Measurements from ENCODE around the gene FAF1.

FAF1 gene

DNA sequence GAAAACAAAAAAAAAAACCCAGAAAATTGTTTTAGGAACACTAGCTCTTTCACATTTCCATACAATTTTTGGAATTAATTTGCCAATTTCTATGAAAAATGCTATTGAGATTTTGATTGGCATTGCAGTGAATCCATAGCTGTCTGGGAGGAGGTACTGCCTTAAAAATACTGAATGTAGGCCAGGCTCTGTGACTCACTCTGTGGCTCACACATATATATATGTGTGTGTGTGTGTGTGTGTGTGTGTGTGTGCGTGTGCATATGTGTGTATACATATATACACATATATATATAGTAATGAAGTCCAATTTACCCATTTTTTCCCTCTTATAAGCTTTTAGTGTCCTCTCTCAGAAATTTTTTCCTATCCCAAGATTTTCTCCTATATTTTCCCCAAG is 322.6 kb downstream of the FAF1 start:
- in situ Hi-C loops (cut with MboI; ENCODE audit: low pct_unique_long_range_greater_than_20kb, low sequenced_read_pairs, unreplicated experiment) = no loop called here
- TF ChIP-seq, protein P1, sequence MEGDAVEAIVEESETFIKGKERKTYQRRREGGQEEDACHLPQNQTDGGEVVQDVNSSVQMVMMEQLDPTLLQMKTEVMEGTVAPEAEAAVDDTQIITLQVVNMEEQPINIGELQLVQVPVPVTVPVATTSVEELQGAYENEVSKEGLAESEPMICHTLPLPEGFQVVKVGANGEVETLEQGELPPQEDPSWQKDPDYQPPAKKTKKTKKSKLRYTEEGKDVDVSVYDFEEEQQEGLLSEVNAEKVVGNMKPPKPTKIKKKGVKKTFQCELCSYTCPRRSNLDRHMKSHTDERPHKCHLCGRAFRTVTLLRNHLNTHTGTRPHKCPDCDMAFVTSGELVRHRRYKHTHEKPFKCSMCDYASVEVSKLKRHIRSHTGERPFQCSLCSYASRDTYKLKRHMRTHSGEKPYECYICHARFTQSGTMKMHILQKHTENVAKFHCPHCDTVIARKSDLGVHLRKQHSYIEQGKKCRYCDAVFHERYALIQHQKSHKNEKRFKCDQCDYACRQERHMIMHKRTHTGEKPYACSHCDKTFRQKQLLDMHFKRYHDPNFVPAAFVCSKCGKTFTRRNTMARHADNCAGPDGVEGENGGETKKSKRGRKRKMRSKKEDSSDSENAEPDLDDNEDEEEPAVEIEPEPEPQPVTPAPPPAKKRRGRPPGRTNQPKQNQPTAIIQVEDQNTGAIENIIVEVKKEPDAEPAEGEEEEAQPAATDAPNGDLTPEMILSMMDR (IDR thresholded peaks at IDR 0.05; ENCODE audit: extremely low read depth, insufficient read depth, missing control alignments) = no peak
- no peak for DNase-seq (ENCODE audit: low spot score)

DNA sequence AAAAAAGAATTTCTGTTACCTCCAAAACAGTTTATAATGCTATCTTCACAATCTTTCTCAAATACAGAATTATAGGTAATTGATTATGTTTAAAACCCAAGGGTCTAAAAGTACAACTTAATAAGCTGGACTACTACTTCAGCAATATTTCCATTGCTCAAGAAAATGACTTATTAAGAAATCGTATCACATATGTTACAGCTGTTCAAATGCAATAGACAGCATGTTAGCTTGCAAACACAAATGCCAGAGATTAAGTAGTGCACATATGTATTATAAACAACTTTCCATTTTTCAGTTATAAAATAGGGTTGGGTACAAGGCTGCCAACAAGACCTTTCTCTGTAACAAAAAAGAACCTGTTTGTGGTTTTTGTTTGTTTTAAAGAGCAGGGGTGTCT is 325.8 kb downstream of the FAF1 start:
- no peak for DNase-seq (ENCODE audit: low spot score)
- in situ Hi-C loops (cut with MboI; ENCODE audit: low pct_unique_long_range_greater_than_20kb, low sequenced_read_pairs, unreplicated experiment) = no loop called here
- TF ChIP-seq, protein P1 (IDR thresholded peaks at IDR 0.05; ENCODE audit: extremely low read depth, insufficient read depth, missing control alignments) = no peak

DNA sequence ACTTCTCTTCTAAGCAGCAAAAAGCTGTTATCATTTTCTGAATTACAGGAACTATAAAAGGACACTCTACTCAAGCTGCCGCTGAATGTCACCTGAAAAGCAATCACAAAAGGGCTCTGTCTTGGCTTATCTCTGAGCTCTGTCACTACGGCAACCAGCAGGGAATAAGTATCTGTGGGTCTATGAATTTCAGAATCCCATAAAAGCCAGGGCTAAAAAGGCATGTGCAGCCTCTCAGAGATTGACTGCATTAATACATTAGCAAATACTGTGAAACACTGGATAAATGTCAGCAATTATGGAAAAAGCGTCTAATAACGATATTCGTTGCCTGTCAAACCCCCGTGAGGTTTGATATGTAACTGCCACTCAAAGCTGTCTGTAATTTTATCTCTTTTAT is 326.6 kb downstream of the FAF1 start:
- no peak for DNase-seq (ENCODE audit: low spot score)
- in situ Hi-C loops (cut with MboI; ENCODE audit: low pct_unique_long_range_greater_than_20kb, low sequenced_read_pairs, unreplicated experiment) = no loop called here
- TF ChIP-seq, protein P1 (IDR thresholded peaks at IDR 0.05; ENCODE audit: extremely low read depth, insufficient read depth, missing control alignments) = no peak

DNA sequence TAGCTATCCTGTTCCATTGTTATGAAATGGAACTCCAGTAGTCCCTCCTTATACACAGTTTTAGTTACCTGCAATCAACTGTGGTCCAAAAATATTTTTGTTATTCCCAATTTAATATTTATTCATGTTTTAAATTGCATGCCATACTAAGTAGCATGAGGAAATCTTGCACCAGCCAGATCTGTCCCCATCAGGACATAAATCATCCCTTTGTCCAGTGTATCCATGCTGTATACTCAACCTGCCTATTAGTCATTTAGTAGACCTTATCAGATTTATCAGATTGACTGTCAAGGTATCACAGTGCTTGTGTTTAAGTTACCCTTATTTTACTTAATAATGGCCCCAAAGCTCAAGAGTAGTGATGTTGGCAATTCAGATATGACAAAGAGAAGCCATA is 328.9 kb downstream of the FAF1 start:
- TF ChIP-seq, protein P1 (IDR thresholded peaks at IDR 0.05; ENCODE audit: extremely low read depth, insufficient read depth, missing control alignments) = no peak
- no peak for DNase-seq (ENCODE audit: low spot score)
- in situ Hi-C loops (cut with MboI; ENCODE audit: low pct_unique_long_range_greater_than_20kb, low sequenced_read_pairs, unreplicated experiment) = no loop called here

DNA sequence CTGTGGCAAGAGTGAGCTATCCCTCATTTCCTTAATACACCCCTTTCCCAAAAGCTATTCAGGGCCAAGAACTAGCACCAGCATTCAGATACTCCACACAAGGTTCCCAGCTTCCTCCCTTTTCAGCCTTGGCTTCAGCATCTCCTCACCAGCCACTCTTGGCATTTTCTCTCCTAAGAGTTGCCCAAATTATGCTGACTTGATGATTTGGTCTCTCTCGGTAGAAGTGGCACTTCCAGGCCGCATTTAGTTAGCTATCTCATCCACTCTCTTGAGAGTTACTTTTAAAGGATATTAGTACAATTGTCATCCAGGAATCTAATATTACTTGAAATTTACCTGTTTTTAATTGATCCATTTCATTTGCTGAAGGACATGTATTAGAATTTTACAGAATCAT is 337.8 kb downstream of the FAF1 start:
- TF ChIP-seq, protein P1 (IDR thresholded peaks at IDR 0.05; ENCODE audit: extremely low read depth, insufficient read depth, missing control alignments) = no peak
- no peak for DNase-seq (ENCODE audit: low spot score)
- in situ Hi-C loops (cut with MboI; ENCODE audit: low pct_unique_long_range_greater_than_20kb, low sequenced_read_pairs, unreplicated experiment) = no loop called here

DNA sequence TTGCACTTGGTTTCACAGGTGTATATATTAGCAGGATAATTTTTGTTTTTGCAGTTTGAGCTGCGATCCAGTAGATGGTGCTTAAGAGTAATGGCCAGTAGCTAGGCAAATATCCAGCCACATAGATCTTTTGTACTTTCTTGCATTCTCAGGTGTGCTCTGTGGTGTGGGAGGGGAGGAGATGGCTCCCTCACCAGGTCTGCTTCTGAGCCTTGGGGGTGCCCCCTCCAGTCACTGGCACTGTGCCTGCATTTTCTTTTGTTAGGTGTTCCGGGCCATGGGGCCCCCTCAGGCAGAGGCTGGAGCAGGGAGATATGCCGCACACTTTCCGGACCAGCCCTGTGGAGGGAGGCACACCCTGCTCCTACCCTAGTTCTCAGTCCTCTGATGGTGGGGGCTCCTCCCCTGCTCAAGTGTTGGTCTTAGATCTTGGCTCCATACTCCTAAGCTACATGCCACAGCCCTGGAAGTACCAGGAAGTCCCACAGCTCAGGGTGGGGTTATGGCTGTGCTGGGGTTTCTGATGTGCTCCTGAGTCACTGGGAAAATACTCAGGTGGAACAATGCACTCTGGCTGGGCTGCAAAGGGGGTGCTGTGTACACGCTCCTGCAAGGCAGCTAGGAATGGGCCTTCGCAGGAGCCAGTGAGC is 339.3 kb downstream of the FAF1 start:
- in situ Hi-C loops (cut with MboI; ENCODE audit: low pct_unique_long_range_greater_than_20kb, low sequenced_read_pairs, unreplicated experiment) = no loop called here
- TF ChIP-seq, protein P1 (IDR thresholded peaks at IDR 0.05; ENCODE audit: extremely low read depth, insufficient read depth, missing control alignments) = peak; percentile 21
- DNase-seq (ENCODE audit: low spot score) = no peak
